Measurements from ENCODE around the gene APP. TPM values are rescaled to one million over a fixed set of nuclear protein-coding genes. Genes with fewer than 3 reads are reported as not detected.

Gene APP
- total and polyA plus RNA-seq, 3 donors from 2014 or later, result 390 to 670 (median 409) TPM

- Histone ChIP-seq H3K36me3 (ENCODE audit: low read depth, missing control alignments) (no peaks in the 10 kb centered on the region), H3K27me3 (no peaks in the 10 kb centered on the region), H3K4me3 (no peak overlapping the region), H3K4me1 (no peaks in the 10 kb centered on the region), H3K27ac (no peak overlapping the region), H3K9me3 (no peaks in the 10 kb centered on the region)
- intact Hi-C loops (cut with DNase I; ENCODE audit: low total_unique reads), result loop anchor here (10.0 kb wide), 1 partner anchor 292 kb away; no protein-coding TSS in a partner anchor
- WGBS, 2 donors, result 43 to 48% methylated on average over 5 of the region's 5 CpGs
- no peak for TF ChIP-seq POLR2A (IDR thresholded peaks at IDR 0.05)
- no peak for TF ChIP-seq CTCF (IDR thresholded peaks at IDR 0.05)
- DNase-seq, result peak; percentile 48
Measured at GRCh38 chr21:26177187-26177586, 6.6 kb upstream of the APP start.

GRCh38 chr21:26171258-26172100, 909 bp upstream of the APP start:
- Histone ChIP-seq H3K27ac (peak overlapping the region; percentile 52 to 96), H3K27me3 (no peaks in the 10 kb centered on the region), H3K9me3 (no peaks in the 10 kb centered on the region), H3K4me3 (peak overlapping the region; percentile 95 to 100), H3K36me3 (ENCODE audit: low read depth, missing control alignments) (no peaks in the 10 kb centered on the region), H3K4me1 (peaks cover 16% of the 10 kb centered on the region)
- peak; percentile 28 for DNase-seq
- TF ChIP-seq CTCF (IDR thresholded peaks at IDR 0.05) (no peak), POLR2A (IDR thresholded peaks at IDR 0.05) (no peak)
- intact Hi-C loops (cut with DNase I; ENCODE audit: low total_unique reads), result loop anchor here (10.0 kb wide), 1 partner anchor 287 kb away; no protein-coding TSS in a partner anchor
- 42 to 48% methylated on average over 17 of the region's 17 CpGs for WGBS, 2 donors

- Histone ChIP-seq H3K4me3 (peak overlapping the region; percentile 95 to 100), H3K27me3 (no peaks in the 10 kb centered on the region), H3K36me3 (ENCODE audit: low read depth, missing control alignments) (no peaks in the 10 kb centered on the region), H3K4me1 (peaks cover 16% of the 10 kb centered on the region), H3K9me3 (no peaks in the 10 kb centered on the region), H3K27ac (peak overlapping the region; percentile 96 to 97)
- 0% methylated on average over 20 to 70 of the region's 80 CpGs for WGBS, 2 donors
- peak; percentile 72 for DNase-seq
- TF ChIP-seq CTCF (IDR thresholded peaks at IDR 0.05) (no peak), POLR2A (IDR thresholded peaks at IDR 0.05) (no peak)
- intact Hi-C loops (cut with DNase I; ENCODE audit: low total_unique reads), result loop anchor here (10.0 kb wide), 1 partner anchor 285 kb away; no protein-coding TSS in a partner anchor
Measured at GRCh38 chr21:26169611-26170470, 729 bp downstream of the APP start.

- 0 to 1% methylated on average over 17 to 18 of the region's 18 CpGs for WGBS, 2 donors
- H3K9me3 ChIP-seq, result no peaks in the 10 kb centered on the region
- TF ChIP-seq CTCF (IDR thresholded peaks at IDR 0.05) (peak in 2 of 3 experiments; percentile 26 to 43), POLR2A (IDR thresholded peaks at IDR 0.05) (no peak)
- peaks cover 16% of the 10 kb centered on the region for H3K4me1 ChIP-seq
- no peaks in the 10 kb centered on the region for H3K27me3 ChIP-seq
- H3K4me3 ChIP-seq, result peak overlapping the region; percentile 95 to 100
- no peaks in the 10 kb centered on the region for H3K36me3 ChIP-seq (ENCODE audit: low read depth, missing control alignments)
- H3K27ac ChIP-seq, result peak overlapping the region; percentile 96 to 97
- DNase-seq, result peak; percentile 80
- intact Hi-C loops (cut with DNase I; ENCODE audit: low total_unique reads), result no loop called here
Measured at GRCh38 chr21:26169061-26169610, 1.4 kb downstream of the APP start.
